GM19467 (cell line): Measurements from ENCODE around the gene C1orf56.
A peak's percentile ranks its signal among the peaks of the same experiment; 100 is the strongest.
"Not testable (repeated sequence)": the region's sequence is repeated elsewhere in the genome, so short reads cannot be mapped to it uniquely, and the experiment has no call there.

ENCODE experiments used
- ATAC-seq: cut with Tn5 transposase; IDR thresholded peaks from one replicate; pipeline ENCODE4 v1.9.1; 2021; ENCODE audit warnings: mild to moderate bottlenecking, moderate library complexity; ENCODE audit not compliant: unreplicated experiment

The C1orf56 gene

DNA sequence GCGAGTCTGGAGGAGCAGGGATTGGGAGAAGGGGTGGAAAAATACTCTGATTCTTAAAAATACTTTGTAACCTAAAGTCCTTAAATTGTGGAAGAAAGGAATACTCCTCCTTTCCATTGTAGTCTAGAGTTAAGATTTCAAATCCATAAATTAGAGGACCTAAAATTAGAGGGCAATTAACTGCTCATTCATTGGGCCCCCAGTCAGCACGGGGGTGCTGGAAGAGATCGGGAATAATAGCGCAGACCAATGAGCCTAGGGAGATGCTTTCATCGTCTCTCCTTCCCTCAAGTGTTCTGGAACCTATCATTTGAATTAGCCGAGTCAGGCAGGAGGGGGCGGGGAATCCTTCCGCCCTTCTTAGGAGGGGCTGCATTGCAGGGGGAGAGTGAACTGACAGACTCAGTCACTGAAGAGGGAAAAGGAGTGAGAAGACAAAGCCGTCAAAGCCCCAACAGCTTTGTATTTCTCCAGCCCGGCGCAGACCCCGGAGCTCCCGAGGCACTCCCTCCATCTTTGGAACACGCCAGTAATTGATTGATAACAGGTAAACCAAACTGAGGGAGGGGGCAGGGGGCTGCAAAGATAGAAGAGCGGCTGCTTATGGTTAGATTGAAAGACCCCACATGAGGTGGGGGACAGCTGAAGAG, 12.6 kb downstream of the C1orf56 start, which contains the start of gene MLLT11:
Gene MLLT11, plus strand, starts transcription at position 391 of the 650 bp plus-strand sequence. CDS start 6,828 bp downstream, outside the sequence.
- no peak for ATAC-seq

DNA sequence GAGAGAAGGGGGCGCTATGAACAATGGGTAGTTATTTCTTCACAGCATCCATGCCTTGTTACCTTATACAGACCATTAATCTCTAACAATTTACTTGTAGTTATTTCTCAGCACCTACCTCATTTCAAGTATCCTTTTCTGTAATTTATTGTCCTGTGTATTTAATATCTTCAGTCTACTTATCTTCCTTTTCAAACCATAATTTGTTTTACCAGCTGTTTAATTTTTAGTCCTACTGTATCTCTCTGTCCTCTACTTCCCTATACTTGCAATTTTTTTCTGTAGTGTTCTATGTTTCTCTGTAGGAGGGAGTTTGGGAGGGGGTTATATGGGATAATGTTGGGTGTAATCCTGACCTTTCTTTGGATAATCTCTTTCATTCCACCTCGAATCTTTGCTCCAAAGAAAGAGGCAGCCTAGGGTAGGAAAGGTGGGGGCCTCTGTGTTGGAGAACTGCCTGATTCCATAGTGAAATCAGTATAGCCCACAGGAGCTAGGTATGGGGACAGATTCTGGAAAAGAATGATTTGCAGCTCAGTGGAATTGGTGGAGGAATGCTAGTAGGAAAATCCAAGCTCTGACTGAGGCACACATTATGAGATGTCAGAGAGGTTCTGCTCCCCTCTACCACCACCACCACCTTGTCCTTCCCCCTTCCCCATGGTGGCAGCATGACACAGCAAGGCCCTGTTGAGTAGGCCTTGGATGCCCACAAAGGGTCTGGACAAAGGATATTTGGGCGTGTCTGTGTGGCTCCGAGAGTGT, 13.3 kb downstream of the C1orf56 start:
- no peak for ATAC-seq

DNA sequence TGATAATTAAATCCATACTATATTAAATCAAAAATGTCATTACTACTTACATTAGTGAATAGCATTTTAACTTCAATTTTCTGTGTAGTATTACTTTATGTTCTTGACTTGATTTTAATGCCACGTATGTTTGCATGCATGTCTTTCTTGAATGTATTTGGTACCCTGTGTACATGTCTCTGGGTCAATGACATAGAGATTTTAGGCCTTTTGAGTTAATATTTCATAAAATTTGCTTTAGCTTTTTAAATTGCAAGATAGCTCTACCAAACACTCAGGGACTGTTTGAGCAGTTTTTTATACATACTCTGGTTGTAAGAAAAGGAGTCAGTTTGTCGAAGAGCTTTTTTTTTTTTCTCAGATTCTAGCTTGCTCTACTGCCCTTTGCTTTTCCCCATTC, 14.2 kb downstream of the C1orf56 start:
- no peak for ATAC-seq

DNA sequence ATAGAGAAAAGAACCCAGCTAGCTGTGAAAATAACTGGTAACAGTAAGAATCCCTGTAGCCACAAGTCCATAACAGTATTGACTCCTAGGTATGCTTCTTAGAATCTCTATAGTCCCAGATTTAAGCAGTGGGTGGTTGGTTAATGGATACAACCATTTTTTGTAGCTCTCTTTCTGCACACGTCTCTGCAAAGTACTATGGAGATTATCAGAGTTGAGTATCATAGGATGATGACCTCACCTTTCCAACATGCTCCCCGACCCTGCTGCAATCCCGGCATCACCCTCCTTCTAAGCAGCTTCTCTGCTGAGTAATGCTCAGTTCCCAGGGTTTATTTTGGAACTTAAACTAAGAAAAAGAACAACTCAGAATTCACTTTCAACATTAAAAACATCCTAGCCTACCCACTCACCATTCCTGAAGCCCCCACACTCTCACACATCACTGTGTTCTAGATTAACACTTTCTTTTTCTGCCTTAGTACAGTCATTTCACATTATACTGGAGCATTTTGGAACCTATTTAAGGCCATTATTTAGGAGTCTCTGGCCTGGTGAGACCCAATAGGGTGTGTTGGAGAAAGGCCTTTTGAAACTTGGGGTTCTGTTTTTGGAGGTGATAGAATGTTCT, 15.3 kb downstream of the C1orf56 start:
- ATAC-seq, result no peak

DNA sequence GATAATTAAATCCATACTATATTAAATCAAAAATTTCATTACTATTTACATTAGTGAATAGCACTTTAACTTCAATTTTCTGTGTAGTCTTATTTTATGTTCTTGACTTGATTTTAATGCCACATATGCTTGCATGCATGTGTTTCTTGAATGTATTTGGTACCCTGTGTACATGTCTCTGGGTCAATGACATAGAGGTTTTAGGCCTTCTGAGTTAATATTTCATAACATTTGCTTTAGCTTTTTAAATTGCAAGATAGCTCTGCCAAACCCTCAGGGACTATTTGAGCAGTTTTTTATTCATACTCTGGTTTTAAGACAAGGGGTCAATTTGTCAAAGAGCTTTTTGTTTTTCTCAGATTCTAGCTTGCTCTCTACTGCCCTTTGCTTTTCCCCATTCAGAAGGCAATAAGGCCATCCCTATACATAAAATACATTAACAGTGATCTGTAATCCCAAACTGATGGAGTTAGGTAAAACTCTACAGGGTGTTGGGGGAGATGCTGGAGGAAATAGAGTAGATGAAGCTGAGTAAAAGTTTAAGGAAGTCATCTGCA, 17.6 kb downstream of the C1orf56 start:
- no peak for ATAC-seq

DNA sequence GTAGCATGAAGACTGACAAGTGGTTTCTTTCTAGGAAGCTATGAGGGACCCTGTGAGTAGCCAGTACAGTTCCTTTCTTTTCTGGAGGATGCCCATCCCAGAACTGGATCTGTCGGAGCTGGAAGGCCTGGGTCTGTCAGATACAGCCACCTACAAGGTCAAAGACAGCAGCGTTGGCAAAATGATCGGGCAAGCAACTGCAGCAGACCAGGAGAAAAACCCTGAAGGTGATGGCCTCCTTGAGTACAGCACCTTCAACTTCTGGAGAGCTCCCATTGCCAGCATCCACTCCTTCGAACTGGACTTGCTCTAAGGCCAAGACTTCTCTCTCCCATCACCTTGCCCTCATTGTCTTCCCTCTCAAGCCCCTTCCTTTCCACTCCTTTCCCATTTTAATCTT, 19.6 kb downstream of the C1orf56 start:
- ATAC-seq, result no peak

DNA sequence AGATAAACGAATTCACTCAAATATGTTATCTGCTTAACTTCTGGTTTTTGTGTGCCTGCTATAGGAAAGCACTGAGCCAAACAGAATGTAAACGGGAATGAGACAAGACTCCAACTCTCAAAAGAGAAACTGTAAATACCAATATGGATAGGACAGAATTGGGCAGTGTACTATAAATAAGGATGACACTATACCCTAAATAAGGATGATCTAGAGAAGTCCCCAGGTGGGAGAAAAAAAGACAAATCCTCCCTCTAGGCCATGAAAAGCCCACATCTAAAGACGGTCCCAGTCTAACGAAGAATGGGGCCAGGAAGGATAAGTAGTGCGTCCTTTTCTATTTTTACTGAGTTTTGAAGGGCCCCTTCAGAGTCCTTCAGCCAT, 21.5 kb downstream of the C1orf56 start:
- no peak for ATAC-seq

DNA sequence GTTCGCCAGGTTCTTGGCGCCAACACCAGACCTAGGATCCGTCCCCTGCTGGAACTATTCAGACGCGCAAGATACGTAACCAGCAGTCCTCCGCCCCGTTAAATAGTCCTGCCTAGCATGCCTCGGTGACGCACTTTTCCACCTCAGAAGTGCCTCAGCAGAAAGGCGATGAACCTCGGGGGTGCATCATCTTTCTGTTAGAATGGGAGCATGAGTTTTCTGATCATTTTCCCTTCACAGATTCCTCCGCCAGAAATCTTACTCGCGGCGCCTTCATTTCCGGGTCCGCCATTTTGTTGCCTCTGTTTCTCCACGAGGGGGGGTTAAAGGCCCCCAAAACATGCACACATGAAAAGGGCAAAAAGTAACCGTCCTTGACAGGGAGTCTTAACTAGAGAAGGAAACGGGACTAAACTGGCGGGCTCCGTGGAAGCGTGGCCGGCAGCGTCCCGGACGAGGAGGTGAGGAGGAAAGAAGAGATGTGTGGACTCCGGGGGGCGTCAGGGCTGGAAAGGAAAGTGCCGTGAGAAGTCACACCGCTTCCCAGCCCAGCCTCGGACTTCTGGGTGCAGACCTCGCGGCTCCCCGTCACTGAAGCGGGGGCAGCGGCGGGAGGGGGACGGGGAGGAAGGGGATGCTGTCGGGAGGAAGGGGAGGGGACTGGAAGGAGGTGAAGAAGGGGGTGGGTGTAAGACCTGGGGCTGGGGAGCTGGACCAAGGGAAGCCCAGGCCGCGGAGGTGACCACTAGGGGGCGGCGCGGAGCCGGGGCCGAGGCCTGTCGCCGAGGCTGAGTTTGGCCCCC, 23.1 kb downstream of the C1orf56 start, which contains the start of gene GABPB2:
Gene GABPB2, plus strand, starts transcription at position 288 of the 803 bp plus-strand sequence. CDS start 17,429 bp downstream, outside the sequence.
- peak; percentile 77 for ATAC-seq

DNA sequence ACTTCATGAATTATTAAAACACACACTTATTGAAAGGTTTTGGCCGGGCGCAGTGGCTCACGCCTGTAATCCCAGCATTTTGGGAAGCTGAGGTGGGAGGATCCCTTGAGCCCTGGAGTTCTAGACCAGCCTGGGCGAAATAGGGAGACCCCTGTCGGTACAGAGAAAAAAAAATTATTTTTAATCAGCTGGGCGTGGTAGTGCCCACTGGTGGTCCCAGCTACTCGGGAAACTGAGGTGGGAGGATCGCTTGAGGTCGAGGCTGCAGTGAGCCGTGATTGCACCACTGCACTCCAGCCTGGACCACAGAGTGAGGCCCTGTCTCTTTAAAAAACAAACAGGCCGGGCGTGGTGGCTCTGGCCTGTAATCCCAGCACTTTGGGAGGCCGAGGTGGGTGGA, 24.7 kb downstream of the C1orf56 start:
- ATAC-seq, result no peak

DNA sequence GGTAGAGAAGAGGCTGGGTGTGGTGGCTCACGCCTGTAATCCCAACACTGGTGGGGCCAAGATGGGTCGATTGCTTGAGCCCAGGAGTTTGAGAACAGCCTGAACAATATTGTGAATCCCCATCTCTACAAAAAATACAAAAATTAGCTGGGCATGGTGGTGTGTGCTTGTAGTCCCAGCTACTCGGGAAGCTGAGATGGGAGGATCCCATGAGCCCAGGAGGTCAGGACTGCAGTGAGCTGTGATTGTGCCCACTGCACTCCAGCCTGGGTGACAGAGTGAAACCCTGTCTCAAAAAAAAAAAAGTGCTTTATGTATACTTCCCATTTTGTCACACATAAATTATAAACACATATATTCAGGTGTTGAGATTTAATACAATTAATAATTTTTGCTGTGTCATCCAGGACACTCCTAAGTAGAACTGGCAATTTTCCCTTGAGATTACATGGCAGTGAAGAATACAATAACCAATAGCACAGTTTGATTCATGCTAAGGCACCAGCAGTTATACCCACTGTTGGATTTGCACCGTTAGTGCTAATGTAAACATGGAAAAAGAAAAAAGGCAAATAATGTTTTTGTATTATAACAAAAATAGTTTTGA, 38.5 kb downstream of the C1orf56 start:
- ATAC-seq, result no peak

DNA sequence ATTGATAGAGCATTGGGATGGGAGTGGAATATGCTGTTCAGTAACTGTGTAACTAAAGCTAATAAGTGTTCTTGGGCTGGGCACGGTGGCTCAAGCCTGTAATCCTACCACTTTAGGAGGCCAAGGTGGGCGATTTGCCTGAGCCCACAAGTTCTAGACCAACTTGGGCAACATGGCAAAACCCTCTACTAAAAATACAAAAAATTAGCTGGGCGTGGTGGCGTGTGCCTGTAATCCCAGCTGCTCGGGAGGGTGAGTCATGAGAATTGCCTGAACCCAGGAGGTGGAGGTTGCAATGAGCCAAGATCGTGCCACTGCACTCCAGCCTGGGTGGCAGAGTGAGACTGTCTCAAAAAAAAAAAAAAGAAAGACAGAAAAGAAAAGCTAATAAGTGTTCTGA, 49.9 kb downstream of the C1orf56 start:
- not testable (repeated sequence) for ATAC-seq

DNA sequence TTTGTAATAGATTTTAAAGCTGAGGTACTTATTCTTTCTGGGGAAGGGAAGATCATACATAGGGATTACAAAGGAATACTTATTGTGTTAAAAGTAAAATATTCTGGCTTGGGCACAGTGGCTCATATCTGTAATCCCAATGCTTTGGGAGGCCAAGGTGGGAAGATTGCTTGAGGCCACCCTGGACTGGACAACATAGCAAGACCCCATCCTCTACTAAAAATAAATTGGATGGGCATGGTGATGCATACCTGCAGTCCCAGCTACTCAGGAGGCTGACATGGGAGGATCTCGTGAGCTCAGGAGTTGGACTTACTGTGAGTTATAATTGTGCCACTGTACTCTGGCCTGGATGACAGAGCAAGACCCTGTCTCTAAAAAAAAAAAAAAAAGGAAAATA, 50.6 kb downstream of the C1orf56 start:
- no peak for ATAC-seq
